ENCODE data around the gene HDAC4.

The HDAC4 gene

GRCh38 chr2:239093542-239093941 lies 307.3 kb downstream of the HDAC4 start:
- TF ChIP-seq NFIC (IDR thresholded peaks at IDR 0.05): no peak
- TF ChIP-seq ZBTB7A (IDR thresholded peaks at IDR 0.05; ENCODE audit: low read depth): no peak
- TF ChIP-seq EGR1 (IDR thresholded peaks at IDR 0.05): no peak
- no peak for TF ChIP-seq CEBPB (IDR thresholded peaks at IDR 0.05)
- TF ChIP-seq TEAD4 (IDR thresholded peaks at IDR 0.05): no peak
- no peak for TF ChIP-seq REST (IDR thresholded peaks at IDR 0.05; ENCODE audit: low read depth)
- TF ChIP-seq TCF12 (IDR thresholded peaks at IDR 0.05; ENCODE audit: low read depth): no peak

- no peak for TF ChIP-seq ZBTB7A (IDR thresholded peaks at IDR 0.05; ENCODE audit: low read depth)
- TF ChIP-seq TAF1 (IDR thresholded peaks at IDR 0.05; ENCODE audit: low read depth): no peak
- TF ChIP-seq FOXM1 (IDR thresholded peaks at IDR 0.05; ENCODE audit: borderline replicate concordance, low read depth): no peak
- TF ChIP-seq REST (IDR thresholded peaks at IDR 0.05; ENCODE audit: low read depth): no peak
- TF ChIP-seq YY1 (IDR thresholded peaks at IDR 0.05; ENCODE audit: low read depth): no peak
- TF ChIP-seq TCF12 (IDR thresholded peaks at IDR 0.05; ENCODE audit: low read depth): no peak
- TF ChIP-seq RAD21 (IDR thresholded peaks at IDR 0.05; ENCODE audit: low read depth): no peak
- TF ChIP-seq CEBPB (IDR thresholded peaks at IDR 0.05): no peak
- no peak for TF ChIP-seq TEAD4 (IDR thresholded peaks at IDR 0.05)
- no peak for TF ChIP-seq NFIC (IDR thresholded peaks at IDR 0.05)
- no peak for TF ChIP-seq CREB1 (IDR thresholded peaks at IDR 0.05; ENCODE audit: low read depth)
- no peak for TF ChIP-seq USF1 (IDR thresholded peaks at IDR 0.05)
- TF ChIP-seq EGR1 (IDR thresholded peaks at IDR 0.05): no peak
- TF ChIP-seq MAX (IDR thresholded peaks at IDR 0.05): no peak
- no peak for TF ChIP-seq EP300 (IDR thresholded peaks at IDR 0.05; ENCODE audit: borderline replicate concordance)
Measured at GRCh38 chr2:239092571-239093294, 308.1 kb downstream of the HDAC4 start.

- TF ChIP-seq RAD21 (IDR thresholded peaks at IDR 0.05; ENCODE audit: low read depth): no peak
- no peak for TF ChIP-seq EGR1 (IDR thresholded peaks at IDR 0.05)
- TF ChIP-seq CREB1 (IDR thresholded peaks at IDR 0.05; ENCODE audit: low read depth): no peak
- TF ChIP-seq YY1 (IDR thresholded peaks at IDR 0.05; ENCODE audit: low read depth): no peak
- TF ChIP-seq TCF12 (IDR thresholded peaks at IDR 0.05; ENCODE audit: low read depth): no peak
- TF ChIP-seq EP300 (IDR thresholded peaks at IDR 0.05; ENCODE audit: borderline replicate concordance): no peak
- no peak for TF ChIP-seq ZBTB7A (IDR thresholded peaks at IDR 0.05; ENCODE audit: low read depth)
- TF ChIP-seq TAF1 (IDR thresholded peaks at IDR 0.05; ENCODE audit: low read depth): no peak
- no peak for TF ChIP-seq TEAD4 (IDR thresholded peaks at IDR 0.05)
- TF ChIP-seq MAX (IDR thresholded peaks at IDR 0.05): no peak
- TF ChIP-seq NFIC (IDR thresholded peaks at IDR 0.05): no peak
- TF ChIP-seq FOXM1 (IDR thresholded peaks at IDR 0.05; ENCODE audit: borderline replicate concordance, low read depth): no peak
- TF ChIP-seq REST (IDR thresholded peaks at IDR 0.05; ENCODE audit: low read depth): no peak
- no peak for TF ChIP-seq USF1 (IDR thresholded peaks at IDR 0.05)
- no peak for TF ChIP-seq CEBPB (IDR thresholded peaks at IDR 0.05)
Measured at GRCh38 chr2:239089884-239090283, 310.9 kb downstream of the HDAC4 start.

- no peak for TF ChIP-seq TEAD4 (IDR thresholded peaks at IDR 0.05)
Measured at GRCh38 chr2:239087046-239087710, 313.6 kb downstream of the HDAC4 start.

All from Ishikawa (cell line).